Measurements from ENCODE around the gene CDK5. TPM values are rescaled to one million over a fixed set of nuclear protein-coding genes. Genes with fewer than 3 reads are reported as not detected.

Gene CDK5
- total and polyA plus RNA-seq, 10 of the 15 experiments (the other 5 are each of a cell fraction or from before 2014, with no cell fraction given), result 1.5 to 33.4 (median 21.6) TPM

GRCh38 chr7:151064993-151065392 is 7.3 kb upstream of the CDK5 start:
- BruUV-seq (replicated peaks), result no TSS peak

More at GRCh38 chr7:151064993-151065392, 7.3 kb upstream of the CDK5 start:
- FAIRE-seq, result no peak
- SMC1A ChIA-PET (ENCODE audit: uncharacterized antibody, unreplicated experiment), result no interaction called here
- Histone ChIP-seq H3K27ac (ENCODE audit: control insufficient read depth, insufficient read depth) (no peak overlapping the region), H3K36me3 (ENCODE audit: control insufficient read depth in 2 of 2, insufficient read depth in 2 of 2, low read length in 1 of 2) (peaks cover 11 to 12% of the 10 kb centered on the region in 2 experiments; a peak in 3 of 4 replicates), H3K27me3 (replicated peaks in 1 of 2; ENCODE audit: control insufficient read depth in 2 of 2, insufficient read depth in 2 of 2, low read length in 1 of 2) (no peaks in the 10 kb centered on the region), H3K4me3 (no peak overlapping the region), H2AFZ (ENCODE audit: control insufficient read depth, low read depth, low read length) (no peak overlapping the region), H3K4me1 (ENCODE audit: control insufficient read depth, insufficient read depth, low read length) (peaks cover 7% of the 10 kb centered on the region), H3K79me2 (ENCODE audit: control insufficient read depth, insufficient read depth, low read length) (peaks cover 18% of the 10 kb centered on the region), H3K9me3 (replicated peaks; ENCODE audit: control insufficient read depth, insufficient read depth, low read length) (no peaks in the 10 kb centered on the region), H4K20me1 (ENCODE audit: control insufficient read depth, insufficient read depth) (no peaks in the 10 kb centered on the region), H3K9ac (ENCODE audit: control insufficient read depth, insufficient read depth, low read length) (no peak overlapping the region), H3K4me2 (ENCODE audit: control insufficient read depth, insufficient read depth) (no peak overlapping the region)
- in situ Hi-C loops (cut with MboI) (no loop called here), intact Hi-C loops (cut with micrococcal nuclease; ENCODE audit: unreplicated experiment) (no loop called here)
- RAD21 ChIA-PET (ENCODE audit: unreplicated experiment), result no interaction called here
- CTCF ChIA-PET, result no interaction called here
- no peak for ATAC-seq
- 68% methylated on average over 6 of the region's 6 CpGs for WGBS (ENCODE audit: insufficient coverage, insufficient replicate concordance, low lambda C conversion rate, missing lambda C conversion rate)
- no peak for DNase-seq (ENCODE audit: low read depth, low spot score)
- TF ChIP-seq ZBED1 (IDR thresholded peaks at IDR 0.05; ENCODE audit: borderline replicate concordance) (no peak), SKIL (IDR thresholded peaks at IDR 0.05; ENCODE audit: low read depth, poor library complexity, severe bottlenecking) (no peak), TCF7 (IDR thresholded peaks at IDR 0.05; ENCODE audit: borderline replicate concordance) (no peak), IKZF1 (conservative IDR thresholded peaks at IDR 0.05) (no peak), ZZZ3 (IDR thresholded peaks at IDR 0.05; ENCODE audit: control insufficient read depth, insufficient read length, low read depth) (no peak), ELK1 (IDR thresholded peaks at IDR 0.05; ENCODE audit: low read depth, low read length) (no peak), SMAD1 (IDR thresholded peaks at IDR 0.05; ENCODE audit: low read depth, partially characterized antibody) (no peak), PKNOX1 (IDR thresholded peaks at IDR 0.05) (no peak), BHLHE40 (IDR thresholded peaks at IDR 0.05; ENCODE audit: borderline replicate concordance in 1 of 2, low read depth in 2 of 2, low read length in 1 of 2) (no peak)
- POLR2A ChIA-PET, result no interaction called here
